Karpas-422 (cell line): ENCODE results near the gene NCOA3. TPM values are rescaled to one million over a fixed set of nuclear protein-coding genes. Genes with fewer than 3 reads are reported as not detected.
"Not testable (repeated sequence)": the region's sequence is repeated elsewhere in the genome, so short reads cannot be mapped to it uniquely, and the experiment has no call there.

Experiments
- DNase-seq: peaks from one replicate; pipeline ENCODE4 v3.0.0-alpha.2; 2015
- H2AFZ ChIP-seq: fragments of 200-600 bp; sonication (generic); 2 replicates; pipeline ENCODE4 v1.6.1; 2014; ENCODE audit warnings: antibody characterized with exemption, low read length, mixed read lengths
- H3K27ac ChIP-seq: fragments of 200-600 bp; sonication (generic); 2 replicates; pipeline ENCODE4 v1.5.1; 2014; ENCODE audit warnings: mild to moderate bottlenecking, low read length, moderate library complexity
- H3K27me3 ChIP-seq: fragments of 200-600 bp; sonication (generic); 2 replicates; pipeline ENCODE4 v1.6.1; 2014; ENCODE audit warnings: low read length, mixed read lengths
- H3K36me3 ChIP-seq: fragments of 200-600 bp; sonication (generic); 2 replicates; pipeline ENCODE4 v1.6.1; 2014; ENCODE audit warnings: low read length, mixed read lengths; ENCODE audit not compliant: insufficient read depth
- H3K4me1 ChIP-seq: fragments of 200-600 bp; sonication (generic); 2 replicates; pipeline ENCODE4 v1.6.1; 2014; ENCODE audit warnings: mild to moderate bottlenecking, low read length, mixed read lengths
- H3K4me2 ChIP-seq: fragments of 200-600 bp; sonication (generic); 2 replicates; pipeline ENCODE4 v1.6.1; 2014; ENCODE audit warnings: low read length, low read depth, mild to moderate bottlenecking; ENCODE audit not compliant: poor library complexity, severe bottlenecking
- H3K4me3 ChIP-seq: fragments of 200-600 bp; sonication (generic); 2 replicates; pipeline ENCODE4 v1.5.1; 2014; ENCODE audit warnings: mild to moderate bottlenecking, antibody characterized with exemption, low read length, mixed read lengths
- H3K79me2 ChIP-seq: fragments of 200-600 bp; sonication (generic); 2 replicates; pipeline ENCODE4 v1.6.1; 2014; ENCODE audit warnings: mild to moderate bottlenecking, low read length, mixed read lengths
- H3K9ac ChIP-seq: fragments of 200-600 bp; sonication (generic); 2 replicates; pipeline ENCODE4 v1.6.0; 2014; ENCODE audit warnings: low read length
- H3K9me2 ChIP-seq: fragments of 200-600 bp; sonication (generic), shearing (Covaris generic); replicated peaks from 2 replicates; pipeline ENCODE4 v1.6.0; 2014; ENCODE audit warnings: mild to moderate bottlenecking, low read length, moderate library complexity; ENCODE audit not compliant: insufficient read depth
- H3K9me3 ChIP-seq: fragments of 300-700, 200-600 bp; sonication (generic); 2 replicates; pipeline ENCODE4 v1.6.1; 2014; ENCODE audit warnings: low read length, mixed read lengths
- H4K20me1 ChIP-seq: fragments of 200-600 bp; sonication (generic); 2 replicates; pipeline ENCODE4 v1.6.1; 2014; ENCODE audit warnings: mild to moderate bottlenecking, antibody characterized with exemption, low read length, low read depth; ENCODE audit not compliant: insufficient read depth
- total RNA-seq: library from RNA; depleted of rRNA; stranded (reverse); fragments of >200 nt; shearing (Covaris generic); gene quantifications from 2 replicates; pipeline ENCODE4 v1.2.3, GENCODE V29; 2014; ENCODE audit warnings: low replicate concordance

NCOA3 gene
- total RNA-seq, 1 experiment from 2014 or later = 90.0 TPM

- Histone ChIP-seq H3K79me2 (peaks cover 74% of the 10 kb centered on the region), H3K9ac (no peak overlapping the region), H3K4me1 (peaks cover 37% of the 10 kb centered on the region), H3K9me3 (no peaks in the 10 kb centered on the region), H3K4me3 (no peak overlapping the region), H3K36me3 (peaks cover 10% of the 10 kb centered on the region), H3K4me2 (no peak overlapping the region), H3K9me2 (no peaks in the 10 kb centered on the region), H2AFZ (no peak overlapping the region), H3K27me3 (no peaks in the 10 kb centered on the region), H3K27ac (no peak overlapping the region), H4K20me1 (no peaks in the 10 kb centered on the region)
- DNase-seq = peak; percentile 58
These were observed 50.2 kb downstream of the NCOA3 start for GRCh38 chr20:47551841-47552240.

DNA sequence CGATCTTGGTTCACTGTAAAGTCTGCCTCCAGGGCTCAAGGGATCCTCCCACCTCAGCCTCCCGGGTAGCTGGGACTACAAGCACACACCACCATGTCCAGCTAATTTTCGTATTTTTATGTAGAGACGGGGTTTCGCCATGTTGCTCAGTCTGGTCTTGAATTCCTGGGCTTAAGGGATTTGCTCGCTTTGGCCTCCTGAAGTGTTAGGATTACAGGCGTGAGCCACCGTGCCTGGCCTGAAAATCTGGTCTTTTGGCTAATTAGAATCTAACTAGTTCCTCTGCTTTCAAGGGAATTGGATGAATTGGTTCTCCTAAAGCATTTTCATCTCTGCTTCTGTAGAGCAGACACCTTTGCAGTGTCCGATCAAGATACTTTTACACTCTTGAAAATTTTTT is 51.3 kb downstream of the NCOA3 start:
- Histone ChIP-seq H3K9me2 (no peaks in the 10 kb centered on the region), H3K36me3 (peaks cover 10% of the 10 kb centered on the region), H4K20me1 (no peaks in the 10 kb centered on the region), H2AFZ (no peak overlapping the region), H3K4me2 (no peak overlapping the region), H3K9ac (no peak overlapping the region), H3K4me3 (no peak overlapping the region), H3K79me2 (peaks cover 80% of the 10 kb centered on the region), H3K27me3 (no peaks in the 10 kb centered on the region), H3K9me3 (no peaks in the 10 kb centered on the region), H3K27ac (no peak overlapping the region), H3K4me1 (peaks cover 48% of the 10 kb centered on the region)
- DNase-seq = no peak

- H2AFZ ChIP-seq, H3K4me3 ChIP-seq, H3K27me3 ChIP-seq, H3K4me2 ChIP-seq, H3K27ac ChIP-seq, H3K9me2 ChIP-seq, H3K9ac ChIP-seq, DNase-seq, H4K20me1 ChIP-seq, H3K9me3 ChIP-seq: not testable (repeated sequence)
- peaks cover 10% of the 10 kb centered on the region for H3K36me3 ChIP-seq
- H3K4me1 ChIP-seq = peaks cover 54% of the 10 kb centered on the region
- peaks cover 81% of the 10 kb centered on the region for H3K79me2 ChIP-seq
These were observed 52.0 kb downstream of the NCOA3 start for GRCh38 chr20:47553594-47554235.

- H3K4me3 ChIP-seq, H3K4me2 ChIP-seq, H3K9ac ChIP-seq, H3K9me2 ChIP-seq, DNase-seq, H4K20me1 ChIP-seq, H3K27ac ChIP-seq, H3K9me3 ChIP-seq, H3K27me3 ChIP-seq, H2AFZ ChIP-seq: not testable (repeated sequence)
- H3K4me1 ChIP-seq = peaks cover 60% of the 10 kb centered on the region
- peaks cover 10% of the 10 kb centered on the region for H3K36me3 ChIP-seq
- H3K79me2 ChIP-seq = peaks cover 81% of the 10 kb centered on the region
These were observed 52.6 kb downstream of the NCOA3 start for GRCh38 chr20:47554283-47554682.

DNA sequence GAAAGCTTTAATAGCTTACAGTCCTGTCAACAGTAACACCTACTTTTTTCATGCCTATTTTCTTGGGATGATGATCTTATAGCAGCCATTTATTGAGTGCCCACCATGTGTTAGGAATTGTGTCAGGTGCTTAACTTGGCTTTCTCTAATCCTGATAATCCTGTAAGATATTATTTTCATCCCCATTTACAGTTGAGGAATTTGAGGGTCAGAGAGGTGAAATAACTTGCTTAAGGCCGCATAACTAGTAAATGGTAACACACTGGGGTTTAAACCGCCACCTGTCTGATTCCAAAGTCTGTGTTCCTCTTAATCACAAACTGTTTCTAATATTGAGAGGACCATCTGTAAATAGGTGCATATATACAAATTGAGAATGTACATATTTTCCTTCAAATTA is 55.5 kb downstream of the NCOA3 start:
- peaks cover 9% of the 10 kb centered on the region for H3K36me3 ChIP-seq
- peaks cover 82% of the 10 kb centered on the region for H3K79me2 ChIP-seq
- no peaks in the 10 kb centered on the region for H4K20me1 ChIP-seq
- peaks cover 70% of the 10 kb centered on the region for H3K4me1 ChIP-seq
- H3K27me3 ChIP-seq = no peaks in the 10 kb centered on the region
- no peak overlapping the region for H3K4me3 ChIP-seq
- no peak for DNase-seq
- H3K4me2 ChIP-seq = peak overlapping the region; percentile 28
- H3K9me2 ChIP-seq = no peaks in the 10 kb centered on the region
- H3K9ac ChIP-seq = peak overlapping the region; percentile 1
- H2AFZ ChIP-seq = no peak overlapping the region
- no peaks in the 10 kb centered on the region for H3K9me3 ChIP-seq
- H3K27ac ChIP-seq = peak overlapping the region; percentile 60

DNA sequence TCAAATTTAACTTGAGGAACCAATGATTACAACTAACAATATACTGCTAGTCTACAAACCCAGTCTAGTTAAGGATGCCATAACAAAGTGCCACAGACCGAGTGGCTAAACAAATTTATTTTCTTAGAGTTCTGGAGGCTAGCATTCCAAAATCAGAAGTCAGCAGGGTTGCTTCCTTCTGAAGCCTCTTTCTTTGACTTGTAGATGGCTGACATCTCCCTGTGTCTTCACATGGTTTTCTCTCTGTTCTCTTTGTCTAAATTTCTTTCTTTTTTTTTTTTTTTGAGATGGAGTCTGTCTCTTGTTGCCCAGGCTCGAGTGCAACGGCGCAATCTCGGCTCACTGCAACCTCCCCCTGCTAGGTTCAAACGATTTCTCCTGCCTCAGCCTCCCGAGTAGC is 56.1 kb downstream of the NCOA3 start:
- Histone ChIP-seq H3K27ac (peak overlapping the region; percentile 60), H3K4me3 (no peak overlapping the region)

DNA sequence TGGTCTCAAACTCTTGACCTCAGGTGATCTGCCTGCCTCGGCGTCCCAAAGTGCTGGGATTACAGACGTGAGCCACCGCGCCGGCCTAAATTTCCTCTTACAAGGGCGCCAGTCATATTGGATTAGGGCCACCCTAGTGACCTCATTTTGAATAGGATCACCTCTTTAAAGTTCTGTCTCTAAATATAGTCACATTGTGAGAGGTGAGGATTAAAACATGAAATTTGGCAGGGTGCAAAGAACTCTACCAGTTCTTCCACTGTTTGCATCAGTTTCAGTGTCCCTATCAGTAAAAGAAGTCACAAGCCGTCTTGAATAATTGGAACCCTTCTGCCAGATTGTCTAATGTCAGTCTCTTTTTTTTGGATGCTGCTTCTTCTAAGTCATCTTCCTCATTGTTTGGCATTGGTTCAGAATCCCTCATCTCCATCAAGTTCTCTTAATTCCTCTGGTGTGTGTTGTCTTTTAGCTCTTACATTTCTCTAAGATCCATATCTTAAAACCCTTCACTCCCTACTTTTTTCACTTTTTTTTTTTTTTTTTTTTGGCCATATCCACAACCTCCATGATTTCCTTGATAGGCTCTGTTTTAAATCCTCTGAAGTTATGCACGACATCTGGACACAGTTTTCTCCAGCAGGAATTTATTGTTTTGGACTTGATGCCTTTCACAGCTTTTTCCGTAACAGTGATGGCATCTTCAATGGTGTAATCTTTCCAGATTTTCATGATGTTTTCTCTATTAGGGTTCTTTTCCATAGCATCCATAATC is 56.8 kb downstream of the NCOA3 start:
- H3K27ac ChIP-seq = peak overlapping the region; percentile 66
- H3K36me3 ChIP-seq = no peaks in the 10 kb centered on the region
- H3K4me3 ChIP-seq = no peak overlapping the region
- H3K9me2 ChIP-seq = no peaks in the 10 kb centered on the region
- no peak overlapping the region for H2AFZ ChIP-seq
- H3K27me3 ChIP-seq = no peaks in the 10 kb centered on the region
- H3K79me2 ChIP-seq = peaks cover 84% of the 10 kb centered on the region
- H3K9ac ChIP-seq = 0 out of 2 replicates have a peak overlapping the region, but pooled peaks have one; percentile 34
- no peaks in the 10 kb centered on the region for H3K9me3 ChIP-seq
- H4K20me1 ChIP-seq = no peaks in the 10 kb centered on the region
- H3K4me2 ChIP-seq = peak overlapping the region; percentile 15
- H3K4me1 ChIP-seq = peaks cover 83% of the 10 kb centered on the region
- DNase-seq = no peak

More for the DNA sequence above, 56.1 kb downstream of the NCOA3 start:
- Histone ChIP-seq H3K9ac (no peak overlapping the region), H3K4me2 (peak overlapping the region; percentile 28), H3K9me2 (no peaks in the 10 kb centered on the region), H3K36me3 (peaks cover 3% of the 10 kb centered on the region), H2AFZ (no peak overlapping the region), H4K20me1 (no peaks in the 10 kb centered on the region), H3K79me2 (peaks cover 82% of the 10 kb centered on the region), H3K4me1 (peaks cover 76% of the 10 kb centered on the region), H3K9me3 (no peaks in the 10 kb centered on the region), H3K27me3 (no peaks in the 10 kb centered on the region)
- no peak for DNase-seq

GRCh38 chr20:47559141-47559540 is 57.5 kb downstream of the NCOA3 start:
- no peaks in the 10 kb centered on the region for H3K9me3 ChIP-seq
- H3K9ac ChIP-seq = 0 out of 2 replicates have a peak overlapping the region, but pooled peaks have one; percentile 34
- DNase-seq = no peak
- peaks cover 84% of the 10 kb centered on the region for H3K4me1 ChIP-seq
- H3K36me3 ChIP-seq = no peaks in the 10 kb centered on the region
- H3K9me2 ChIP-seq = no peaks in the 10 kb centered on the region
- H3K27ac ChIP-seq = peak overlapping the region; percentile 66
- H3K79me2 ChIP-seq = peaks cover 91% of the 10 kb centered on the region
- H3K4me3 ChIP-seq = no peak overlapping the region
- H2AFZ ChIP-seq = no peak overlapping the region
- H4K20me1 ChIP-seq = no peaks in the 10 kb centered on the region
- H3K4me2 ChIP-seq = peak overlapping the region; percentile 15
- H3K27me3 ChIP-seq = no peaks in the 10 kb centered on the region
